Measurements from ENCODE around the gene ZNF273.
"Not testable (repeated sequence)": the region's sequence is repeated elsewhere in the genome, so short reads cannot be mapped to it uniquely, and the experiment has no call there.

GRCh38 chr7:64915301-64915700 is 12.2 kb downstream of the ZNF273 start:
- TF ChIP-seq CTCF (IDR thresholded peaks at IDR 0.05; ENCODE audit: low read length); EZH2 (IDR thresholded peaks at IDR 0.05; ENCODE audit: borderline replicate concordance, low read length): not testable (repeated sequence)
